HG03108 (cell line): ENCODE measurements around the gene ACYP1.

Experiments used
- ATAC-seq: cut with Tn5 transposase; IDR thresholded peaks from one replicate; pipeline ENCODE4 v1.9.1; 2021; ENCODE audit warnings: moderate library complexity; ENCODE audit not compliant: unreplicated experiment

The ACYP1 gene

DNA sequence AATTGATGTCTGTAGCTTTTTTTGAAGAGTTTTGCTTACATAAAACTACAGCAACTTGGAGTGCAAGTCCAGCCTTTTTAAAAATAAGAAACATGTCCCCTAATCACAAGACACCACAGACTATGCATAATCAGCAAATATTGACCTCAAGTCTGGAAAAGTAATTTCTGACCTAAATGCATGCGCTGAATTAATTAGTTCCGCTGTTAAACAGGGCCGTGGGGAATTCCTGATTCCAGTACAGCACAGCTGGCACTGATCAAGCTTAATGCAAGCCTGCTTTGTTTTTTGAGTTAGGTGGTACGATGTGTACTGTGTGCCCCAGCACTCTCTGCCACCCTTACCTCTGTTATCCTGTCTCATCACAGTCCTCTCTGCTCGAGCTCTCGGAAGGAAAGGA, 21.8 kb downstream of the ACYP1 start:
- ATAC-seq, result no peak

- ATAC-seq, result no peak
Measured at GRCh38 chr14:75041613-75042012, 22.2 kb downstream of the ACYP1 start.

DNA sequence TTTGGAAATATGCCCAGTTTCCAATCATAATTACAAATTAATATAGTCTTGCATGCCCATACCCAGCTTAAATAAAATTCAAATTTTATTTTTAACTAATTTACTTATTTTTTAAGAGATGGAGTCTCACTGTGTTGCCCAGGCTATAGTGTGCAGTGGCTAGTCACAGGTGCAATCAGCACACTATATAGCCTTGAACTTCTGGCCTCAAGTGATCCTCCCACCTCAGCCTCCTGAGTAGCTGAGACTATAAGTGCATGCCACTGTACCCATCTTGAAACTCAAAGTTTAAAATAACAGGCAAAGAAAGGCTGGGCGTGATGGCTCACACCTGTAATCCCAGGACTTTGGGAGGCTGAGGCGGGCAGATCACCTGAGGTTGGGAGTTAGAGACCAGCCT, 22.9 kb downstream of the ACYP1 start:
- no peak for ATAC-seq

- no peak for ATAC-seq
Measured at GRCh38 chr14:75040507-75040906, 23.3 kb downstream of the ACYP1 start.

- no peak for ATAC-seq
Measured at GRCh38 chr14:75032939-75033338, 30.9 kb downstream of the ACYP1 start.

- no peak for ATAC-seq
Measured at GRCh38 chr14:75030147-75030546, 33.7 kb downstream of the ACYP1 start.

DNA sequence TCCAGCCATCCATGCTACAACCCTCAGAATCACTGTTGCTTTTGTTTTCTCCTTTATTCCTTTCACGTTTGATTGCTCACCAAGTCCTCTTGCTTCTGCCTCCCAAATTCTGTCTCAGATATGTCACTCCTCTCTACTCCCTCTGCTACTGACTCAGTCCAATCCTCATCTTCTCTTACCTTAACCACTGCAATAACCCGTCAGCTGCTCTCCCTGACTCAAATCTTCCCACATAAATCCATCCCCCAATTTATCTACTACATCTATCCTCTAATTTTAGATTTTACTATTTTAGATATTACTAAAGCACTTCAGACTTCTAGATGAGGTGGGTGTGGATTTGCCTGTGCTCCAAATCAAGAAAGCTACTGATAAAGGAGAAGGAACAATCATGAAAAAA, 37.9 kb downstream of the ACYP1 start:
- no peak for ATAC-seq

DNA sequence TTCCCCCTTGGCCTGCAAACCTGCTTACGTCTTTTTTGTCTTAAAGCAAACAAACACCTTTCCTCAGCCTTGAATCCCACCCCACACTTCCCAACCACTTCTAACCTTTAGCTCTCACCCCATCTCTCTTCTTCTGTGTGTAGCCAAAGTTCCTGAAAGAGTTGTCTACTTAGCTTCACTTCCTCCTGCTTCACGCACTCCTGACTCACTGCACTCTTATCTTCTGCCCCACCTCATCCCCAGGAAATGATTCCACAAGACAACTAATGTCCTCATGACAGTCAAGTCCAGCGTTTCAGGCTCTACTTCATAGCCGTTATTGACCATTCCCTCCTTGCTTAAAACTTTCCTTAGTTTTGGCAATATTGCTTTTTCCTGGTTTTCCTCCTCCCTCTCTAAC, 38.7 kb downstream of the ACYP1 start:
- no peak for ATAC-seq

- ATAC-seq, result no peak
Measured at GRCh38 chr14:75023108-75023507, 40.7 kb downstream of the ACYP1 start.

GRCh38 chr14:75022655-75023054, 41.2 kb downstream of the ACYP1 start:
- ATAC-seq, result no peak

- ATAC-seq, result no peak
Measured at GRCh38 chr14:75018694-75019093, 45.1 kb downstream of the ACYP1 start.

DNA sequence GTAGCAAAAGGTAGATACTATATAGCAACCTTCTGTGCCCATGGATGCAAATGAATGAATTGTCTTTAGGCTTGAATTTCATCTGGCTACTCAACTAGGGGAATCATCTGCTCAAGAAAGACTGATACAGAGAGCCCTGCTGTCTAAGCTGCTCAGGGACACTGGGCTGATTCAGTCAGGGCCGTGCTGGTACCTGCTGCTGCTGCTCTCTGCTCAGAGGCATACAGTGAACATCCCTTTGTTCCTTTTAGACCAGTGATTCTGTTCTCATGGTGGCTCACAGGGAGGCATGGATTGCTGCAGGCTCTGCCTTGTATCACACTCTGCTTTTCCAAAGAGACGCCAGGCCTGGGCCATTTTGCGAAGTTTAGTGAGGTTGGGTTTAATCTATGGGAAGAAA, 47.0 kb downstream of the ACYP1 start:
- ATAC-seq, result no peak

- no peak for ATAC-seq
Measured at GRCh38 chr14:75015496-75015895, 48.3 kb downstream of the ACYP1 start.

GRCh38 chr14:75013290-75013689, 50.5 kb downstream of the ACYP1 start:
- no peak for ATAC-seq

DNA sequence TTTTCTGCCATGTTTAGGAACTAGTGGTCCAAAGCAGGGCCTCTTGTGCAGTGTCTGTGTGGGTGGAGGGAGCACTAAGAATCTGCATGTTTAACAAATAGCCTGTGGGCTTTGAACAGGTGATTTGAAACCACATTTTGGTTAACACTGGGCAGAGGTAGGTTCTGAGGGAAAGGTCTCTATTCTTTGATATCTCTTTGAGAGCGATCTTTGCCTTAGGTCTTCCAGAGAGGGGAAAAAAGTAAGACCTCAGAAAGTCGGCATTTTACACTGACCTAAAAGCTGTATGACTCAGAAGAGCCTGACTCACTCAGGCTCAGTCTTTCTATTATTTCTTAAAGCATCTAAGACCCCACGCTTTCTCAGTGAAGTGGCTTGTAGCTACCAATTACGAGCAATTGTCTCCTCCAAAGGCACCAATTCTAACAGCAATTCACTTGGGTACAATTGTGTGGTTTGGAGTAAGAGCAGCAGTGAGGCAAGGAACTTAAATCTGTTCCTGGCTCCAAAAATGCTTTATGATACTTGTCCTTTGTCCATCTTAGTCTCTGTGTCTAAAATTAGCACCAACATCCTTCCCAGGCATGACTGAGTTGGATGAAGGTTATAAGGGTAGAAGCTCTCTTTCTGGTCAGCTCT, 52.3 kb downstream of the ACYP1 start:
- no peak for ATAC-seq

GRCh38 chr14:75010472-75011093, 53.2 kb downstream of the ACYP1 start:
- ATAC-seq, result no peak

GRCh38 chr14:75009176-75009575, 54.6 kb downstream of the ACYP1 start:
- ATAC-seq, result no peak

DNA sequence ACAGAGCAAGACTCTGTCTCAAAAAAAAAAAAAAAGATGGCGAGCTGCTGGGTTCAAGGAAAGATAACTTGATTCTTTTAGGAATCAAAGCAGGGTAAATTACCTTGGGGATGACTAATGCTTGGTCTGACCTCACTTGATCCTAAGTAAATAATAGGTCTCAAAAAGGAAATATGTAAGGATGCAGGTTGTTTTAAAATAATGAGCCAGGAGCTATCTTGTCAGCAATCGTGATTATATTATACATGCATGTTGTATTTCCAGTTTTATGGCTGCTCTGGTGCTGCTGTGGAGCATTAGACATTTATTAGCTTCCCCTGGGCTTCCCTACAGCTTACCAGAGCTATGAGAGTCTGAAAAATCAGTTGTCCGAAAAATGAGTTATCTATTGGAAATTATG, 58.5 kb downstream of the ACYP1 start:
- no peak for ATAC-seq

- ATAC-seq, result no peak
Measured at GRCh38 chr14:75003250-75004027, 60.4 kb downstream of the ACYP1 start.
